Cortex of kidney (tissue), 1 donor: ENCODE data around the gene BACE1-AS.
"Not testable (repeated sequence)": the region's sequence is repeated elsewhere in the genome, so short reads cannot be mapped to it uniquely, and the experiment has no call there.

Source experiments
- DNase-seq: peaks from one replicate; lab custom pipeline; 2025; lab: John Stamatoyannopoulos, UW

Gene BACE1-AS

GRCh38 chr11:117290809-117291396, at the start of gene BACE1-AS:
Gene BACE1-AS (plus strand): TSS chr11:117291346.
- DNase-seq, result no peak

DNA sequence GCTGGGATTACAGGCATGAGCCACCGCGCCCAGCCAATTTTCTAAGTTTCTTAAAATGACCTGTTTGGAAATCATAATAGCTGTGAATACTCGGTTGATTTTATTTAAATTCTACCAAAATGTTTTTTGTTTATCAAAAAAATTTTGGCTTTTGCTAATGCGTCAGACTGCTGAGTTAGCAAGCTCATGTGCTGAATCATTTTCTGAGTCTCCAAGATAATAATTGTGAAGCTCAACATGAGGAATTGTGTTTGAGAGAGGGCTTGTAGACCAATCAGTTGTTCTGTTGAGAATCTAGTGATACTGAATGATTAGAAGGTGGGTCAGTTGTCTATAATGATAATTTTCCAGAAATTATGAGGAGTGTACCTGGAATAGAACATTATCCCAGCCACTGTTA, 42.8 kb upstream of the BACE1-AS start:
- DNase-seq, result no peak

DNA sequence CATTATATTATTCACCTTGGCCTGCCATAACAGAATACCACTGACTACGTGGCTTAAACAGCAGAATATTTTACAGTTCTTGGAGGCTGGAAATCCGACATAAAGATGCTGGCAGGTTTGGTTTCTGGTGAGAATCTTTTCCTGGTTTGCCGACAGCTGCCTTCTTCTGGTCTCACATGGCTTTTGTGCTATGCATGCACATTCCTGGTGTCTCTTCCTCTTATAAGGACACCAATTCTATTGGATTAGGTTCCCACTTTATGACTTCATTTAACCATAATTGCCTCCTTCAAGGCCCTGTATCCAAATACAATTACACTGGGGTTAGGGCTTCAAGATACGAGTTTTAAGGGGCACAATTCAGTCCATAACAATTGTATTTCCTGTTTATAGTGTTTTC, 41.6 kb upstream of the BACE1-AS start:
- no peak for DNase-seq

GRCh38 chr11:117251506-117251905, 39.6 kb upstream of the BACE1-AS start:
- DNase-seq, result no peak

GRCh38 chr11:117255966-117256365, 35.2 kb upstream of the BACE1-AS start:
- no peak for DNase-seq

GRCh38 chr11:117256573-117256972, 34.6 kb upstream of the BACE1-AS start:
- no peak for DNase-seq

GRCh38 chr11:117258576-117258975, 32.6 kb upstream of the BACE1-AS start:
- DNase-seq, result no peak

GRCh38 chr11:117259417-117259816, 31.7 kb upstream of the BACE1-AS start:
- DNase-seq, result no peak

DNA sequence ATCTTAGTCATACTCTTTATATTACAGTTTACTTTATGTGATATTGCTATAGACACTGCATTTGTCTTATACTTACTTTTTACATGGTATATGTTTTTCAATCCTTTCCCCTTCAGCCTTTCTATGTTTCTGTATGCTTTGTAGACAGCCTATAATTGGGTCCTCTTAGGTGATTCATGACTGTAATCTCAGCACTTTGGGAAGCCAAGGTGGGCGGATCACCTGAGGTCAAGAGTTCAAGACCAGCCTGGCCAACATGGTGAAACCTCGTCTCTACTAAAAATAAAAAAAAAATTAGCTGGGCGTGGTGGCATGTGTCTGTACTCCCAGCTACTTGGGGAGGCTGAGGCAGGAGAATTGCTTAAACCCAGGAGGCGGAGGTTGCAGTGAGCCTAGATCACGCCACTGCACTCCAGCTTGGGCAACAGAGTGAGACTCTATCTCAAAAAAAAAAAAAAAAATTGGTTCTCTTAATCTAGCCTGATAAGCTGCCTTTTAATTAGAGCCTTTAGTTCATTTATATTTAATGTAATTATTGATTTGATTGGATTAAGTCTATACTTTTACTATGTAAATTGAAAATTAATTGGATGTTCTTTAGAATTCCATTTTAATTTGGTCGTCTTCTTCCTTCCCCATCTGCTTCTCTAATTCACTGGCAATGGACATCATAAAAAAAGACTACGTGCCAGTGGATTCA, 26.4 kb upstream of the BACE1-AS start:
- DNase-seq, result not testable (repeated sequence)

- no peak for DNase-seq
Observed at GRCh38 chr11:117265745-117266144, 25.4 kb upstream of the BACE1-AS start.

DNA sequence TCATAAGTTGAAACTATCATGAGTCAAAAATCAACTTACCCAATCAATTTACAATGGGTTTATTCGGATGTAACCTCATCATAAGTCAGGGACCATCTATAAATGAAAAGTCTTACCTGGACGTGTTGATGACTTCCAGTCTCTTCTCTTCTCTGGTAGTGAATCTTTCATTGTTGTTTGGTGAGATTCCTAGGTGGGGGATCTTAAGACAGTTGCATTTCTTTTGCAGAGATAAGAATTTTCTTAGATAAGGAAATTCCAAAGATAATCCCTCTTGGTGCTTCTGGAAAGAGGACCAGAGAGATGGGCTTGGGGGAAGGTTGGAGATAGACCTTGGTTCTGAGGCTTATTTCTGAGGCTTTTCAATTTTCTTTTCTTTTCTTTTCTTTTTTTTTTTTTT, 21.3 kb upstream of the BACE1-AS start:
- DNase-seq, result no peak

DNA sequence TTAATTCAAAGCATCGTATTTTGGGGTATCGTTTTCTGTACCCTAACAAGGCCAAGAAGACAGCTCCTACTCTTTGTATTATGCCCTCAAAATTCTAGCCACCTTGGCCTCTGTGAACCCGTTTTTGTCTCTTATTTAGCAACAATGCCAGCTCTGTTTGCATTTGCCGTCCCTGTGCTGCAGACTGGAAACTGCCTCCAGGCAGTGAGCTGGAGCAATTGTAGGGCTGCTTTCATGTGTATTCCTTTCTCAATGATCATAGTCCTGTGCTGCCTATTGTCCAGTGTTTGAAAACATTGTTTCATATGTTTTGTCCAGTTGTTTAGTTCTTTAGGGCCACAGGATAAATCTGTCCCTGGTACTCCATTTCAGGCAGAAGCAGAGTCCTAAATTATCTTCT, 19.9 kb upstream of the BACE1-AS start:
- DNase-seq, result no peak

- not testable (repeated sequence) for DNase-seq
Observed at GRCh38 chr11:117272175-117272574, 19.0 kb upstream of the BACE1-AS start.

GRCh38 chr11:117273550-117274289, 17.4 kb upstream of the BACE1-AS start:
- no peak for DNase-seq

DNA sequence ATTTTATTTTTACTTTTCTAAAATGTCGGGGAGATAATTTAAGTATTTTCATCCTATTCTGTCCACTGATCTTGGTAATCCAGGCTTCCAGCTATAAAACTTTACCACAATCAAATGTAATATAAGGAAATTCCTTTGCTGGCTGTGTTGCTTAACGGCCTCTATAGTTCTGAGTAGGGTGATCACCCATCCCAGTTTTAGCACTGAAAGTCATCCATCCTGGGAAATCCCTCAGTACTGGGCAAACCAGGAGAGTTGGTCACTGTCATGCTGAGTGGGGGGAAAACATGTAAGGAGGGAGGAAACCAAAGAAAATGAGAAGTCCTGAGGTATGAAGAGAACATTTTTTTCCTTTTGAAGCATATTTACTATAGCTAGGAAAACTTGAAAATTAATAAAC, 12.8 kb upstream of the BACE1-AS start:
- DNase-seq, result no peak

- DNase-seq, result no peak
Observed at GRCh38 chr11:117279711-117280376, 11.3 kb upstream of the BACE1-AS start.

GRCh38 chr11:117281159-117281558, 10.0 kb upstream of the BACE1-AS start:
- DNase-seq, result no peak

DNA sequence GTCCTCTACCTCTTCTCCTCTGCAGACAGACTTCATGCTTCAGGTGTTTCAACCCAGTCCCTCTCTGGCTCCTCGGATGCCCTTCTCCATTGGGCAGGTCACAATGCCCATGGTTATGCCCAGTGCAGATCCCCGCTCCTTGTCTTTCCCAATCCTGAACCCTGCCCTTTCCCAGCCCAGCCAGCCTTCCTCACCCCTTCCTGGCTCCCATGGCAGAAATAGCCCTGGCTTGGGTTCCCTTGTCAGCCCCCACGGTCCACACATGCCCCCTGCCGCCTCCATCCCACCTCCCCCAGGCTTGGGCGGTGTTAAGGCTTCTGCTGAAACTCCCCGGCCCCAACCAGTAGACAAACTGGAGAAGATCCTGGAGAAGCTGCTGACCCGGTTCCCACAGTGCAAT, 9.3 kb upstream of the BACE1-AS start:
- DNase-seq, result no peak

DNA sequence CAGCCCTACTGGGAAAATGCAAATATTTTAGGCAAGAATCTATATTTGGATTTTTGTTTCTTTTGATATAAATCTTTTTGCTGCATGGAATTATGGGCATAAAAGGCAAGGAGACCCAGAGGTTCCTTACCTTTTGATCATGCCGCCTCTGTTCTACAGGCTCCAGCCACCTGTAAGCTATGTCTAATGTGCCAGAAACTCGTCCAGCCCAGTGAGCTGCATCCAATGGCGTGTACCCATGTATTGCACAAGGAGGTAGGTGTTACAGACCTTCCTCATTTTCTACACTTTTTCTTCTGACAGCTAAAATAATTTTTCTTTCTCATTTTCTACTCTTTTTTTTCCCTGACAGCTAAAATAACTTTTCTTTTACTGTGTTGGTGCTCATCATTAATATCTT, 8.2 kb upstream of the BACE1-AS start:
- DNase-seq, result no peak

DNA sequence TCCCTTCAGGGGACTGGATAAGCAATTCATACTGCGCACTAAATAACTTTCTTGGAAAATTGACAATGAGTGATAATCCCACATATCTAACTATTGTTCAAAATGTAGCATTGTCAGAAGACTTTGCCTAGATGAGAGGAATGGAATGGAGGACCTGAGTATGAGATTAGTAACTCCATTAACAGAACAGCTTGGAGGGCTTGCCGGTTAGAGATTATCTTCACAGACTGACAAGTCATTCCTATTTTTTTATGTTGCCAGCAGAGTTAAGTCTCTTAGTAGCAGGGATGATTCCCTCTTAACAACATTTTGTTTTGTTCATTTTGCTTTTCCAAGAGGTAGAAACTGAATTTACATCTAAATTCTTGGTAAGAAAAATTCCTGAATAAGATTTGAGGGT, 7.1 kb upstream of the BACE1-AS start:
- DNase-seq, result no peak

- no peak for DNase-seq
Observed at GRCh38 chr11:117286588-117286987, 4.6 kb upstream of the BACE1-AS start.

GRCh38 chr11:117287668-117288067, 3.5 kb upstream of the BACE1-AS start:
- DNase-seq, result no peak

DNA sequence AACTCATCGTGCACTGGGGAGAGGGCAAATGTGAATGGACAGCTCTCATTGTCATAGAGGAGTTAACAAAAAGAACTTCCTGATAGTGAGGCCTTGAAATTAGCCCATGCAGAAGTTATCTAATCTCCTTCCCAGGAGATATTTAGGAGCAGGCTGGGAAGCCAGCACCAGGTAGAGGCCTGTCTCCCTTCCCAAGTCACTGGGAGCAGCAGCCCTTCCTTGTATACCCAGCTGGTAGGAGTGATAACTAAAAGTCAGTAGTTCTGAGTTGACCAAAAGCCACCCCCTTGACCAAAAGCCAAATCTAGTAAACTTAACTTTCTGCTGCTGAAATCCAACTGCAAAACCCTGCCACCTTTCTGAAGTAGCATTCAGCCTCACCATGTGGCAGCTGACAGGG, 1.4 kb upstream of the BACE1-AS start:
- no peak for DNase-seq
